LoVo (cell line): Measurements from ENCODE around the gene GPR35.

Source experiments
- DNase-seq: peaks from one replicate; pipeline ENCODE4 v3.0.0-alpha.2; 2016; ENCODE audit warnings: low spot score

The GPR35 gene

DNA sequence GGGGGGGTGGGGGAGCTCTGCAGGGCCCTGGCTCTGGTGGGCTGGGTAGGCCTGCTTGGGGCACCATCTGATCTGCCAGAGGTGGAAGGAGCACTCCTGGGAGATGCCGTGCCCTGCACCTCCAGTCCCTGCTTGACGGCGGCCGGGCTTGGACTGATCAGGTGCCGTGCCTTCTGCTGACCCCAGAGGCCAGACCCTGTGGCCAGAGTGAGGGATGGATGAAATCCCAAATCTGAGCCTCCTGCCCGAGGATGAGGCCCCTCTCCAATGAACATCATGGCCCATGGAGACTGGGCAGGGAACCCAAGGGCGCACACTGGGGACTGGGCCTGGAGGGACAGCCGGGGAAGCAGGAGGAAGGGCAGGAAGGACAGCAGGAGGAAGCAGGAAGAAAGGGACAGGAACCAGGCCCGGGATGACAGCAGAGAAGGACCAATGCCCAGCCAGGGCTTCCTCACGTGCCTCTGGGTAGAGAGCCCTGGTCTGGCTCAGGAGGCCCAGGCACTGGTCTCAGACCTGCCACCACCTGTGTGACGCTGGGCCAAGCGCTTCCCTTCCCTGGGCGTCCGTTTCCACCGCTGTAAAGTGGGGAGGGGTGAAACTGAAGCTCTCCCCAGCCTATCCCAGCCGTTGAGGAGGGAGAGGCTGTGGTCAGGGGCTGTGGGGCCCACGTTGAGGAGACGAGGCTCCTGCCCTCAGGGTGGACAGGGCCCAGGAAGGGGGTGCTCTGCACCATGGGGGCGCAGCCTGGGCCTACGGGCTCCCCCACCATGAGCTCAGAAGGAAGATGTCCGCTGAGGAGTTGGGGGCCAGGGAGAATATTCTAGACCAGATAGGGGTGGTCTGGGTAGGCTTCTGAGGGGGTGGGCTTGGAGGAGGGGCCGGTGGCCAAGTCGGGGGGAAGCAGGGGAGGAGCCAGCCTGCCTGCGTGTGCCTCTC, 1.0 kb upstream of the GPR35 start:
- DNase-seq: no peak

DNA sequence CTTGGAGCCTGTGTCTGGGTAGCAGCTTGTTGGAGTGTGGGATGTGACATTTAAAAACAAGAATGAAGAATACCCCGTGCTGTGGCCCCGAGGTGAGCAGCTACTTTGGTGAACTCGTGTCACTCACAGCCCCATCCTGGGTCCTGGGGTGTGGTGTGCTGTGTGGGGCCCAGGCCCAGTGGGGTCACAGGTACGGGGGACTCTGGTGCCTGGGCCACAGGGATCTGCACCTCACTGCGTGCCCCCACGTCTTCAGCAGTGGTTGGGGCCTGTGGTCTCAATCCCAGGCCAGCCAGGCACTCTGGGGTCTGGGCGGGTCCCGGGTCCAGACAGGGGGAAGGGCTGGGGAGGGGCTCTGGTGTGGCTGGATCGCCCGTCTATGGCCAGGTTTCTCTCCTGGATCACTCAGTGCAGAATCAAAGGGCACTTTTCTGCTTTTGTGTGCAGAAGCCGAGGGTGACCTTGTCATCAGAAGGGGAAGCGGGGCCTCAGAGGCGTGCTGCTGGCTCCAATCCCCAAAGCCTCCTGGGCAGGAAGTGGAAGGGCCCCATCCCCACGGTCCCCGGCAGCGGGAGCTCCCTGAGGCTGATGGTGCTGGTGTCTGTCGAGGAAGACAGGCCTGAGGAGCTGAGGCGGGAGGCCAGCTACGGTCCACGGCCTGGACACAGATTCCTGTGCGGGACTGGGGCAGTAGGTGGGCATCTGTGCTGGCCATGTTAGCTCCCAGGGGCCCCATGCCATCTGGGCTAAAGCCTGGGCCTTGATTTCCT, 1.4 kb downstream of the GPR35 start:
- no peak for DNase-seq

DNA sequence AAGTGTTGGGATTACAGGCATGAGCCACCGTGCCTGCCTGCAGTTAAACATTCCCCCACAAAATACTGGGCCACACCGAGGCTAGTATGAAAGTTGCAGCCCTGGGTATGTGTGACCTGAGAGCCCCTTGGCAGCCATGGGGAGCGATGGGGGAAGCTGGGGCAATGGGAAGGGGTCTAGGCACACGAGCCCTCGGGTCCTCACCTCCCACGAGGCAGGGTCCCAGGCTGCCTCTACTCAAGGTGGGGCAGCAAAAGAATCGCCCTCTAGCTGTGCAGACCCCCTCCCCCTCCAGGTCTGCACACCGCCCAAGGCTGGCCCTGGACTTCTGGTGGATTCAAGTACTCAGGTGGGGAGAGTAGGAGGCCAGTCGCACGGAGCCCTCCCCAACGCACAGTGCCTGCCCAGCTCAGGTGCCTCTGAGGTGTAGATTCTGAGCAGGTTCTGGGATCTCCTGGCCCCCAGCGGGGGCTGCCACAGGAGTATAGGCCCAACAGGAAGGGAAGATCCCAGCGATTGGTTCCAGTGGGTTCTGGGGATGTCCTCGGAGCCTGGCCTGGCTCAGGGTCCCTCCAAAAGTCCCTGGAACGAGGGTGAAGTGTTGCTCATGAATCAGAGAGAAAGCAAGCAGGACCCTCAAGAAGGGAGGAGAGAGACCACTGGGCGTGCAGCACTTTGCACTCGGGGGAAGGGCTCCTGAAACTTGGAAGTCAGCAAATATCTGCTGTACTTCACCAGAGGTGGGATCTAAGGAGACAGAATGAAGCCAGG, 2.6 kb downstream of the GPR35 start:
- no peak for DNase-seq

DNA sequence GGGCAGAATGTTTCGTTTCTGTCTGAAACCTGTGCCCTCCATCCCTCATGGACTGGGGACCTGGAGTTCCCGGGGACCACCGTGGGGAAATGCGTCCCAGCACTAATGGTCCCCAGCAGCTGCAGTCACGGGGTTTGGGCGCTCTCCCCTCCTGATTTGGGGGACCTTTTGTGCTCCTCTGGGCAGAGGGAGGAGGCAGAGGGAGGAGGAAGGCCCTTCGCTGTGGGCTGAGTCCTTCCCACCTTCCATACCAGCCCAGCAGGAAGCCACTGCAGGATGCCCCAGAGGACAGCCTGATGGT, 3.2 kb downstream of the GPR35 start:
- DNase-seq: no peak

DNA sequence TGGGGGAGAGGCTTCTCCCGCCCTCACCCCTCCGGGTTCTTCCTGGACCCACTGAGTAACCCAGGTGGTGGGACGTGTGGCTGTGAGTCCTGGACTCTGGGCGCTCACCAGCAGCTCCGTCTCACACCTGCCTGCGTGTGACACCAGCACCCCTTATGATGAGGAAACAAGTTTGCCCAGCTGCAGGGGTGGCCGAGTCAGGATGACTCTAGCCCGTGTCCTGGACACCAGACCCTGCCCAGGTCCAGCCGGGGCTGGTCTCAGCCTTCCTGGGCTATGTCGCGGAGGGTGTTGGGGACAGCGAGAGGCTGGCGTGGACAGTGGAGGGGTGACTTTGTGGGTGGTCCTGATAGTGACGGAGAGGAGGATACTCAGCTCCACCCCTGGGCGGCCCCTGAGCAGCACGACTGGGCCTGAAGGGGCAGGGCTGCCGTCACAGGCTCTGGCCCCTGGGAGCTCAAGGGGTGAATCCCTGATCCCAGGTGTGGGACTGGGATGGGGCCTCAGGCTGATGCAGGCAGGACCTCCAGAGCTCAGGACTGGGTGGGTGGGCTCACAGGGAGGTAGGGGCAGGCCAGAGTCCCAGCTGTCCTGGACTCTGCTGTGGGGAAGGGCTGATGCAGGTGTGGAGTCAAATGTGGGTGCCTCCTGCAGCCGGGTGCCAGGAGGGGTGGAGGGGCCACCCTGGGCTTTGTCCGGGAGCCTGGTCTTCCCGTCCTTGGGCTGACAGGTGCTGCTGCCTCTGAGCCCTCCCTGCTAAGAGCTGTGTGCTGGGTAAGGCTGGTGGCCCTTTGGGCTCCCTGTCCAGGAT, 3.7 kb downstream of the GPR35 start:
- DNase-seq: no peak

DNA sequence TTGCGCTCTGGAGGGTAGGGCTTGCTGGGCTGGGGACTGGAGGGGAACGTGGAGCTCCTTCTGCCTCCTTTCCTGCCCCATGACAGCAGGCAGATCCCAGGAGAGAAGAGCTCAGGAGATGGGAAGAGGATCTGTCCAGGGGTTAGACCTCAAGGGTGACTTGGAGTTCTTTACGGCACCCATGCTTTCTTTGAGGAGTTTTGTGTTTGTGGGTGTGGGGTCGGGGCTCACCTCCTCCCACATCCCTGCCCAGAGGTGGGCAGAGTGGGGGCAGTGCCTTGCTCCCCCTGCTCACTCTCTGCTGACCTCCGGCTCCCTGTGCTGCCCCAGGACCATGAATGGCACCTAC, 4.3 kb downstream of the GPR35 start:
- DNase-seq: no peak

DNA sequence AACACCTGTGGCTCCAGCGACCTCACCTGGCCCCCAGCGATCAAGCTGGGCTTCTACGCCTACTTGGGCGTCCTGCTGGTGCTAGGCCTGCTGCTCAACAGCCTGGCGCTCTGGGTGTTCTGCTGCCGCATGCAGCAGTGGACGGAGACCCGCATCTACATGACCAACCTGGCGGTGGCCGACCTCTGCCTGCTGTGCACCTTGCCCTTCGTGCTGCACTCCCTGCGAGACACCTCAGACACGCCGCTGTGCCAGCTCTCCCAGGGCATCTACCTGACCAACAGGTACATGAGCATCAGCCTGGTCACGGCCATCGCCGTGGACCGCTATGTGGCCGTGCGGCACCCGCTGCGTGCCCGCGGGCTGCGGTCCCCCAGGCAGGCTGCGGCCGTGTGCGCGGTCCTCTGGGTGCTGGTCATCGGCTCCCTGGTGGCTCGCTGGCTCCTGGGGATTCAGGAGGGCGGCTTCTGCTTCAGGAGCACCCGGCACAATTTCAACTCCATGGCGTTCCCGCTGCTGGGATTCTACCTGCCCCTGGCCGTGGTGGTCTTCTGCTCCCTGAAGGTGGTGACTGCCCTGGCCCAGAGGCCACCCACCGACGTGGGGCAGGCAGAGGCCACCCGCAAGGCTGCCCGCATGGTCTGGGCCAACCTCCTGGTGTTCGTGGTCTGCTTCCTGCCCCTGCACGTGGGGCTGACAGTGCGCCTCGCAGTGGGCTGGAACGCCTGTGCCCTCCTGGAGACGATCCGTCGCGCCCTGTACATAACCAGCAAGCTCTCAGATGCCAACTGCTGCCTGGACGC, 4.9 kb downstream of the GPR35 start:
- DNase-seq: no peak

DNA sequence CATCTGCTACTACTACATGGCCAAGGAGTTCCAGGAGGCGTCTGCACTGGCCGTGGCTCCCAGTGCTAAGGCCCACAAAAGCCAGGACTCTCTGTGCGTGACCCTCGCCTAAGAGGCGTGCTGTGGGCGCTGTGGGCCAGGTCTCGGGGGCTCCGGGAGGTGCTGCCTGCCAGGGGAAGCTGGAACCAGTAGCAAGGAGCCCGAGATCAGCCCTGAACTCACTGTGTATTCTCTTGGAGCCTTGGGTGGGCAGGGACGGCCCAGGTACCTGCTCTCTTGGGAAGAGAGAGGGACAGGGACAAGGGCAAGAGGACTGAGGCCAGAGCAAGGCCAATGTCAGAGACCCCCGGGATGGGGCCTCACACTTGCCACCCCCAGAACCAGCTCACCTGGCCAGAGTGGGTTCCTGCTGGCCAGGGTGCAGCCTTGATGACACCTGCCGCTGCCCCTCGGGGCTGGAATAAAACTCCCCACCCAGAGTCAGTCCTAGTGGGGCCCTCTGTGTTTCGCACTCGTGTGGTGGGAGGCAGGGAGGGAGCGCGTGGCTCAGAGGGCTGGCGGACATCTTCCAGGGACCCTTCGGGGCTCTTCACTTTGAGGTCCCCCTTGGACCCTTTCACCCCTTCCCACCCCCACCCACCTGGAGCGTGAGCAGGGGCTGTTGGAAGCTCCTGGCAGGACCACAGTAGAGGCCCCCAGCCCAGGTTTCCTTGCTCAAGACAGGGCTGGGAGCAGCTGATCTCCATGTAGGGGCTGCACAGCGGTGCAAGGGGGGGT, 5.7 kb downstream of the GPR35 start:
- DNase-seq: no peak

DNA sequence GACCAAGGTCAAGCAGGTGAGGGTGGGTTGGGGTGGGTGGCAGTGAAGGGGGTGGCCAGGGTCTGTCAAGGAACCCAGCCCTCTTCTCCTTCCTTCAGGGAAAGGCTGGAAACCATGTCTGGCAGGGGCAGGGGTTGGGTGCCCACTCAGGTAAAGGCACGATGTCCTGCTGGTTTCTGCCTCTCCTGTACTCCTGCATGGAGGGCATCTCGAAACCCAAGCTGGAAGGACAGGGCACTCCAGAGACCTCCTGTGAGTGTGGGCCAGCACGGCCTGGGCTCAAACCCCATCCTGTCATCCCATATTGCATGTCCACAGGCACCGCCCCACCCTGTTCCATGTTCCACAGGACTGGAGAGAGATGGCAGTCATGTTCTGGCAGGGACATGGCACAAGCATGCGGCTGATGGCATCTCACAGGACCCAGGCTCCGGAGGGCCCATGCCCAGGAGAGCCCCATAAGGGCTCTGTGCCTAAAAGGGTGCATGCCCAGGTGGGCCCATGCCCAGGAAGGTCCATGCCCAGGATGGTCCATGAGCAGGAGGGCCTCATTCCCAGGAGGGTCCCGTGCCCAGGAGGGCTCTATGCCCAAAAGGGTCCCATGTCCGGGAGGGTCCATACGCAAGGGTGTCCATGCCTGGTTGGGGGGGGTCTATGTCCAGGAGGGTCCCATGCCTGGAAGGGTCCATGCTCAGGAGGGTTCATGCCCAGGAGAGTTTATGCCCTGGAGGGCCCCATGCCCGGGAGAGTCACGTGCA, 6.4 kb downstream of the GPR35 start:
- no peak for DNase-seq

DNA sequence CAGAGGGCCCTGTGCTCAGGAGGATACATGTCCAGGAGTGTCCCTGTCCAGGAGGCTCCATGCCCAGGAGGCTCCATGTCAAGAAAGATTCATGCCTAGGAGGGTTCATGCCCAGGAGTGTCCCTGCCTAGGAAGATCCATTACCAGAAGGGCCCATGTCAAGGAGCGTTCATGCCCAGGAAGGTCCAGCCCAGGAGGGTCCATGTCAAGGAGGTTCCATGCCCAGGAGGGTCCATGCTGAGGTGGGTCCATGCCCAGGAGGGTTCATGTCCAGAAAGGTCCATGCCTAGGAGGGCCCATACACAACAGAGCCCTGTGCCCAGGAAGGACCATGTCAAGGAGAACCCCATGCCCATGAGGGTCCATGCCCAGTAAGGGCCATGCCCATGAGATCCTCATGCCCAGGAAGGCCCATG, 7.0 kb downstream of the GPR35 start:
- no peak for DNase-seq

DNA sequence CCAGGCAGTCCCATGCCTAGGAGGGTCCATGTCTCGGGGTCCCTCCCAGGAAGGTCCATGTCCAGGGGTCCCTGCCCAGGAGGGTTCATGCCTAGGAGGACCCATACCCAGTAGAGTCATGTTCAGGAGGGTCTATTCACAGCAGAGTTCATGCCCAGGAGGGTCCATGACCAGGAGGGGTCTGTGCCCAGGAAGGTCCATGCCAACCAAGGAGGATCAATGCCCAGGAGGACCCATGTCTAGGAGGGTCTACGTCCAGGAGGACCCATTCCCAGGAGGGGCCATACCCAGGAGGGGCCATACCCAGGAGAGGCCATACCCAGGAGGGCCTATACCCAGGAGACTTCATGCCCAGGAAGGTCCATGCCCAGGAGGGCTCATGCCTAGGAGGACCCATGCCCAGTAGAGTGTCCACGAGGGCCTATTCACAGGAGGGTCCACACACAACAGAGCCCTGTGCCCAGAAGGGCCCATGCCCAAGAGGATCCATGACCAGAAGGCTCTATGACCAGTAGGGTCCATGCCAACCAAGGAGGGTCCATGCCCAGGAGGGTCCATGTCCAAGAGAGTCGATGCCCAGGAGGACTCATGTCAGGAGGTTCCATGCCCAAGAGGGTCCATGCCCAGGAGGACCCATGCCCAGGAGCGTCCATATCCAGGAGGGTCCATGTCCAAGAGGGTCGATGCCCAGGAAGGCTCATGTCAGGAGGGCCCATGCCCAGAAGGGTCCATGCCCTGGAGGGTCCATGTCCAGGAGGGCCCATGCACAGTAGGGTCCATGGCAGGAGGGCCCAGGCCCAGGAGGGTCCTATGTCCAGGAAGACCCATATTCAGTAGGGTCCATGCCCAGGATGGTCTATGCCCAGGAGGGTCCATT, 10.1 kb downstream of the GPR35 start:
- no peak for DNase-seq

DNA sequence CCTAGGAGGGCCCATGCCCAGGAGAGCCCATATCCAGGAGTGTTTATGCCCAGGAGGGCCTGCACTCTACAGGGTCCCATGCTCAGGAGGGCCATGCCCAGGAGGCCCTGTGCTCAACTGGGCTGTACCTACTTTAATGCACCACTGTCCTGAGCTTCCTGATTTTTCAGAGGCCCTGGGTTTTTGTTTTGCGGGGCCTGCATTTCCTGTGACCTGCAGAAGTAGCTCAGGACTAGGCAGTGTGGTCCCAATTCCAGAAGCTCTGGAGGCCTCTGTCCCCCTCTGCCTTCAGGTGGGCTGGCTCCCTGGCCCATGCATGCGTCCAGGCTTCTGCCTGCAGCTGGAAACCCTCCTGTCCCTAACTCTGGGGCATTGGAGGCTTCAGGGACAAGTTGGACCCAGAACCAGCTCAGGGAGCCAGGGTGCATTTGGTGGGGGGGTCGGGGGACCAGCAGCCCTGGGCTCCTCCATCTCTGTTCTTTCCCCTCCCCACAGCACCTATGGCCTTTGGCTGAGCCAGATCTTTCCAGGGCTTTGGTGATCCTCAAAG, 10.8 kb downstream of the GPR35 start:
- no peak for DNase-seq

DNA sequence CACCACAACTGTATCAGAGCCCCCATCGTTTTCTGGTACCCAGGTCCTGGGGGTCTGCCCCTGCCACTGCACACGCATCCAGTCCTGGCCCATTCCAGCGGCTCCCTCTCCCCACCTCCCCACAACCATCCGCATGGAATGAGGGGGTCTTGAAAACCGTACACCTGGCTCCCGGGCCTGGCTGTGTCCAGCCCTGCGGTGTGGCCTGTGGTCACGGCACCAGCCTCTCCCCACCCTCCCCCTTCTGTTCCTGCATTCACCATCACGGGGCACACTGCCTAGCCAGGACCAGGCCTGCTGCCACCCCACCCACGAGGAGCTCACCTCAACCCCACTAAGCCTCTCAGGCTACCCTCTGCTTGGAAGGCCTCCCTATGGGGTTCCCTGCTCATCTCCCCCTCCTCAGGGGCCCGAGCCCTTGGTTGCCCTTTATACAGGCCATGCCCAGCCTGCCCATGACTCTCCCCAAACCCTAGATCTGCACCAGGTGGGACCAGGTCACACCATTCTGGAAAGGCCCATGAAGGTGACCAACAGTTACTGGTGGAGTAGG, 11.4 kb downstream of the GPR35 start:
- no peak for DNase-seq

DNA sequence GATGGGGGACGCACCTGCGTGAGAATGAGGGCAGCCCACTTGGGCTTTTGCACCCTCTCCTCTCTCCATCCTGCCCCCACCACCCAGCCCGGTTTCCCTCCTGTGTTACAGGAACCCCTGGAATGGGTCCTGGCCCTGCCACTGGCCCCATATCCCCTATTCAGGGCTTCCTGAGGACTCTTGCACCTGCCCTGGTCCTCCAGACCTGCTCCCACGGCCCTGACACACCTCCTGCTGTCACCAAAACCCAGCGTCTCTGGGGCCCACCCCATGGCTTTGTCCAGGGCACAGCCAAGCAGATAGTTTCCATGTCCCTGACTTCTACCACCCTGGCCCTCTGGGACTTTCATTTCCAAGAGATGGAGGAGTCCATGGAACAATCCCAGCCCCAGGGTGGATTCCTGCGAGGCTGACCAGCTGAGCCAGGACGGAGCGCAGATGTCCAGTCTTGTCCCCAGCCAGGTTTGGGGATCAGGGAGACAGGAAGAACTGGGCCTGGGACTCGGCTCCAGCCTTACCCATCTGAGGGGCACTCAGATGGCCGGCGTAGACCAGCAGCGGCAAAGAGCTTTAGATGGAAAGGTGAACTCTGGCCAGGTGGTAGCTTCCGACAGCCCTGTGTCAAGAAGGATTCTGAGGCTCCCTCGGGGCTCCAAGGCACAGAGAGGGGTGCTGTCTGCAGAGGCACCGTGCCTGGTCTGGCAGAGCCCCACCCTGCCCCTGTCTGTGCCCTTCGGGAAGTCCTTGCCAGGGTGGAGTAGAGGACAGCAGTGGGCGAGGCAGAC, 12.0 kb downstream of the GPR35 start:
- DNase-seq: no peak

DNA sequence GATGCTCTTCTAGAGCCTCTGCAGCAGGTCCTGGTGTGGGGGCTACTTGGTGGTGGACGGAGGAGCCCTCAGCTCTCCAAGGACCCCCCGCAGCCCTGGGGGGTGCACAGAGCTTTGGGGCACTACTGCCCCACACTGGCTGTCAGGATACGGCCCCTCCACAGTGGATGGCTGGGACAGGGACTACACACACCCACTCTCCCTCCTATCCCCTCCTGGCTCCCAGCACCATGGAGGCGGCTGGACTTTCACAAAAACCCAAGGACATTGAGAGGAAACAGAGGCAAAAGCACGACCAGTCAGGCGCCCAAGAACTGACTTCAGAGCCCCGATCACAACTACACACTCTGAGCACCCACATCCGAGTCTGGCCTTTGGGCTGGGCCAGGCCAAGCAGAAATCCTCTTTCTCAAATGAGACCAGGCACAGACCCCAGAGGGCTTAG, 12.6 kb downstream of the GPR35 start:
- no peak for DNase-seq

DNA sequence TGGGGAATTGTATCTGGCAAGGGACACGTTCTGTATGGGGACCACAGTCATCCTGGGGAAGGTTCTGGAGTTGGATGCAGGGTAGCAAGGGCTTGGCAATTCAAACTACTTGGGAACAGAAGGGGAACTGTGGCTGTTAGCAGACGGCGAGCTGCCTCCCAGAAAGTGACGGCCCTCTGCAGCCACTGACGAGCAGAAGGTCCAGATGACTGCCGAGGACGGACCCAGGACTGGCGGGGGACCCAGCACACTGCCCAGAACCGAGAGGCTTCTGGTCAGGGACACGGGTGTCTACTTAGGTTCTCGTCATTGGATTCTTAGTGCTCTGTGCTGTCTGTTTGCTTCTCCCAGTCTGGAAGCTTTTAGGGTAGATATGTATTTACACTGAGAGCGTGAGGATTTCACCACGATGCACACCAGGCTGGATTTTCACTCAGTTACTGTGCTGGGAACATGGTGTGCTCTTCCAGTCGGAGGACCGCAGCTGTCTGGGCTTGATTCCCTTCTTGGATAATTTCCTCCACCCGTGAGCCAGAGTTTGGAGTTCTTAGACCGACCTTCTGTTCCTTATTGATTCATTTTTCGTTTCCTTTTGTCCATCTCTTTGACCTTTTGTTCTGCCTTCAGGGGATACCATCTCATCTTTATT, 13.4 kb downstream of the GPR35 start:
- no peak for DNase-seq

DNA sequence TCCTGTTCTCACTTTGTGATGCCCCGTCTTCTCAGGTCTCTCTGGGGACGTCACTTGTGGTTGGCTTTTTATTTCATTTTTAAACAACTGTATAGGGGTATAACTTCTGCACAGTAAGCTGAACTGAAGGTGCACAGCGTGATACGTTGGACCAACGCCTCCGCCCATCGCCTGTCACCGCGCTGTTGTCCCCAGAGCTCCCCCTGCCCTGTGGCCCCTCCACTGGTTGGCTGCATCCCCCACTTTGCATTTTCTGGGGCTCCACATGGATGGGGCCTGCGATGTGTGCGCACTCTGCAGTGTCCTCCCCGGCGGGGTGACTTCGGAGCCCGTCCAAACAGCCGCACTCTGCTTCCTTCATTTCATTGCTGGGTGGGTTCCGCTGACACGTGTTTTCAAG, 14.3 kb downstream of the GPR35 start:
- no peak for DNase-seq
